Peyer's patch (tissue), 4 donors: ENCODE data around the gene TESMIN.

Source experiments
- CTCF ChIP-seq, 6 experiments: fragments of 450-650 bp in 4 of 6; fragments of 200-600 bp in 2 of 6; sonication (generic) in 1 of 6; IDR thresholded peaks; one replicate each; pipeline ENCODE4 v1.5.1; 2017 to 2019; ENCODE audit warnings: antibody characterized with exemption in 6 of 6, mild to moderate bottlenecking in 3 of 6, moderate library complexity in 1 of 6
- POLR2A ChIP-seq, 2 donors: fragments of 450-650 bp; IDR thresholded peaks; one replicate each; pipeline ENCODE4 v1.5.1; 2017; ENCODE audit warnings: antibody characterized with exemption in 2 of 2, mild to moderate bottlenecking in 2 of 2, moderate library complexity in 2 of 2

- TF ChIP-seq POLR2A (IDR thresholded peaks at IDR 0.05) (no peak), CTCF (IDR thresholded peaks at IDR 0.05) (no peak)
Measured at GRCh38 chr11:68721075-68721474, 30.2 kb downstream of the TESMIN start.
